ENCODE data around the gene BAHCC1. TPM values are rescaled to one million over a fixed set of nuclear protein-coding genes. Genes with fewer than 3 reads are reported as not detected.

Gene BAHCC1
- total RNA-seq, 1 experiment from 2014 or later, result 3.1 TPM

GRCh38 chr17:81392909-81393654 is 2.2 kb upstream of the BAHCC1 start:
- H3K27me3 ChIP-seq (ENCODE audit: insufficient read depth, low read length), result peaks cover 51% of the 10 kb centered on the region
- H4K91ac ChIP-seq (ENCODE audit: insufficient read length, low read depth, low read length), result no peak overlapping the region
- H4K8ac ChIP-seq (replicated peaks; ENCODE audit: insufficient read length, low read depth, low read length), result no peak overlapping the region
- no peak for DNase-seq
- no peak overlapping the region for H3K4ac ChIP-seq (ENCODE audit: low read depth, low read length)
- no peak overlapping the region for H2BK20ac ChIP-seq (ENCODE audit: low read depth, low read length, poor library complexity, severe bottlenecking)
- no peak overlapping the region for H2AK5ac ChIP-seq (ENCODE audit: insufficient read length, low read length)
- H4K5ac ChIP-seq (ENCODE audit: insufficient read length, low read depth, low read length), result no peak overlapping the region
- H2BK120ac ChIP-seq (ENCODE audit: low read depth, low read length, poor library complexity, severe bottlenecking), result no peak overlapping the region
- no CpG with 5 or more reads among the region's 93 CpGs for WGBS (ENCODE audit: extremely low coverage, insufficient read length, low lambda C conversion rate)
- peaks cover 0 to 3% of the 10 kb centered on the region in 2 experiments; a peak in 1 of 5 replicates for H3K9me3 Mint-ChIP-seq
- H3K23ac ChIP-seq (ENCODE audit: insufficient read length, low read depth, low read length), result no peak overlapping the region
- H3K9ac ChIP-seq (ENCODE audit: extremely low read depth, insufficient read length, low read length), result no peak overlapping the region
- no peak overlapping the region for H3K27ac ChIP-seq (ENCODE audit: insufficient read length, low read depth, low read length)
- peaks cover 0 to 5% (median 4%) of the 10 kb centered on the region in 3 experiments; a peak in 3 of 7 replicates for H3K36me3 Mint-ChIP-seq (ENCODE audit: insufficient read depth in 1 of 3, low read depth in 3 of 3)
- no peak for TF ChIP-seq CTCF (conservative IDR thresholded peaks at IDR 0.05)
- H3K79me1 ChIP-seq (ENCODE audit: insufficient read depth, low read depth, low read length, poor library complexity, severe bottlenecking), result no peaks in the 10 kb centered on the region
- H3K4me1 Mint-ChIP-seq, result peaks cover 22 to 59% of the 10 kb centered on the region in 2 experiments
- no peaks in the 10 kb centered on the region for H3K9me3 ChIP-seq (ENCODE audit: control insufficient read depth, low read depth, low read length)
- no peaks in the 10 kb centered on the region for H3K79me2 ChIP-seq (ENCODE audit: insufficient read depth, low read length)
- H2AFZ ChIP-seq (ENCODE audit: low read length), result no peak overlapping the region
- no peak overlapping the region for H3K56ac ChIP-seq (ENCODE audit: insufficient read length, low read depth, low read length)
- peak overlapping the region; percentile 62 to 79 for H3K4me3 Mint-ChIP-seq
- H3T11ph ChIP-seq (ENCODE audit: low read length), result no peak overlapping the region
- peak overlapping the region; percentile 40 for H3K4me2 ChIP-seq (ENCODE audit: insufficient read depth, insufficient read length, low read length)
- peaks cover 33% of the 10 kb centered on the region for H3K23me2 ChIP-seq (ENCODE audit: insufficient read length, low read depth, low read length, poor library complexity, severe bottlenecking)
- no peak overlapping the region for H3K14ac ChIP-seq (ENCODE audit: insufficient read depth, low read length)
- no peaks in the 10 kb centered on the region for H3K4me1 ChIP-seq (ENCODE audit: insufficient read depth, low read length)
- no peak overlapping the region for H3K27ac Mint-ChIP-seq
- H4K20me1 ChIP-seq (ENCODE audit: control insufficient read depth, insufficient read depth, insufficient read length), result no peaks in the 10 kb centered on the region
- no peak overlapping the region for H2BK15ac ChIP-seq (ENCODE audit: low read depth, low read length)
- peak overlapping the region; percentile 57 for H3K18ac ChIP-seq (ENCODE audit: insufficient read length, low read depth, low read length)
- H2BK5ac ChIP-seq (ENCODE audit: insufficient read length, low read length), result no peak overlapping the region
- H3K27me3 Mint-ChIP-seq (ENCODE audit: low read depth), result peaks cover 61% of the 10 kb centered on the region
- no peak overlapping the region for H2BK12ac ChIP-seq (ENCODE audit: insufficient read length, low read depth, low read length)
